ENCODE data around the gene VSIG8.

The VSIG8 gene

GRCh38 chr1:159853417-159854115, 8.9 kb downstream of the VSIG8 start:
- no peak for DNase-seq (ENCODE audit: low read depth)
- TF ChIP-seq CTCF (IDR thresholded peaks at IDR 0.05; ENCODE audit: control insufficient read depth, extremely low read depth, insufficient read depth): no peak
- H3K4me3 ChIP-seq (ENCODE audit: low read depth, low read length): no peak overlapping the region

GRCh38 chr1:159851407-159851806, 11.1 kb downstream of the VSIG8 start:
- H3K4me3 ChIP-seq (ENCODE audit: low read depth, low read length): no peak overlapping the region
- no peak for TF ChIP-seq CTCF (IDR thresholded peaks at IDR 0.05; ENCODE audit: control insufficient read depth, extremely low read depth, insufficient read depth)
- no peak for DNase-seq (ENCODE audit: low read depth)

DNA sequence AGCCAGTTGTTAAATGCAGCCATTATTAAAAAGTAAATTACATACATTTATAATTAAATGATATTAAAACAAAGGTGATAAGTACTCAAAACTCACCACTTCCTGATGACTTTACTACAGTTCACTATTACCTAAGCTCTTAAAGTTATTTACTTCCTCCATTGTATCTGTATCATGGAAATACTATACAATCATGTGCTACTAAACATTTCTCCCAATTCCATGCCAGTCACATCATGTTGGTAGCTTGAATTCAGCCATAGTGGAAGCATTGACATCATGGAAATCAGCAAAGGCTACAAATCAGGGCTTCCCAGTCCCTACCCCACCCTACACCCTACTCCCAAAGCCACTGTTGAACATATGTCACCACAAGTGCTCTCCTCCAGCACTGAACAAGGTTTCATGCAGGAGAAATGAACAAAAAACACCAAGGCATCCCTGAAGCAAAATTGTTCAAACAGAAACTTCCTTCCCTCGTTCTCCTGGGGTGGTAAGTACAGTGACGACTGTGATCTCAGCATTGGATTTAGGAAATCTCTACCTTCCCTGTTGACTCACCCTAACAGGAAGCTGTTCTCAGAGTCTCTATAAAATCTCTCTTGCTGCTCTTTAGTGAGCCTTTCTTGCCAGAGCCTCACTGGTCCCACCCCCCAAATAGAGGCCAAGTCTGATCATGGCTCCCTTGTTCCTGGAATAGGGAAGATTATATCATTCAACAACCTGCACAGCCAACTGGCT, 12.7 kb downstream of the VSIG8 start:
- peak; percentile 33 for DNase-seq (ENCODE audit: low read depth)
- TF ChIP-seq CTCF (IDR thresholded peaks at IDR 0.05; ENCODE audit: control insufficient read depth, extremely low read depth, insufficient read depth): no peak
- no peak overlapping the region for H3K4me3 ChIP-seq (ENCODE audit: low read depth, low read length)

GRCh38 chr1:159848326-159848725, 14.1 kb downstream of the VSIG8 start:
- no peak for TF ChIP-seq CTCF (IDR thresholded peaks at IDR 0.05; ENCODE audit: control insufficient read depth, extremely low read depth, insufficient read depth)
- no peak for DNase-seq (ENCODE audit: low read depth)
- H3K4me3 ChIP-seq (ENCODE audit: low read depth, low read length): no peak overlapping the region

DNA sequence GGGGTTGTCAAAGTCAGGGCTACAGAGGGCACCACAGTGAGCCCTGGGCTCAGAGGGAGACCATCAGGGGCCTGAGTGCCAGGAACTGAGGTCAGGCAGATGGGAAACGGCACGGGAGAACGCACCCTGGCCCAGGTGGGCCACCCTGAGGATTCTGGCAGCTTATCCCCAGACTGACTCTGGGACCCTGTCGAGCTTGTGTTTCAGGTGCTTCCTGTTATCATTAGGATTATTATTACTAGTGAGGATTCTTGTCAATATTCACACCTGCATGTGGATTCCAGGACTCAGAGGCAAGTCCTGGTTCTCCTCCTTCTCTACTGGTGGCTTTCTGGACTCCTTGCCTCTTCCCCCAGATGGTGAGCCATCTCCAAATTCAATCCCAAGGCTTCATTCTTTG, 15.2 kb downstream of the VSIG8 start:
- TF ChIP-seq CTCF (IDR thresholded peaks at IDR 0.05; ENCODE audit: control insufficient read depth, extremely low read depth, insufficient read depth): no peak
- DNase-seq (ENCODE audit: low read depth): no peak
- no peak overlapping the region for H3K4me3 ChIP-seq (ENCODE audit: low read depth, low read length)

DNA sequence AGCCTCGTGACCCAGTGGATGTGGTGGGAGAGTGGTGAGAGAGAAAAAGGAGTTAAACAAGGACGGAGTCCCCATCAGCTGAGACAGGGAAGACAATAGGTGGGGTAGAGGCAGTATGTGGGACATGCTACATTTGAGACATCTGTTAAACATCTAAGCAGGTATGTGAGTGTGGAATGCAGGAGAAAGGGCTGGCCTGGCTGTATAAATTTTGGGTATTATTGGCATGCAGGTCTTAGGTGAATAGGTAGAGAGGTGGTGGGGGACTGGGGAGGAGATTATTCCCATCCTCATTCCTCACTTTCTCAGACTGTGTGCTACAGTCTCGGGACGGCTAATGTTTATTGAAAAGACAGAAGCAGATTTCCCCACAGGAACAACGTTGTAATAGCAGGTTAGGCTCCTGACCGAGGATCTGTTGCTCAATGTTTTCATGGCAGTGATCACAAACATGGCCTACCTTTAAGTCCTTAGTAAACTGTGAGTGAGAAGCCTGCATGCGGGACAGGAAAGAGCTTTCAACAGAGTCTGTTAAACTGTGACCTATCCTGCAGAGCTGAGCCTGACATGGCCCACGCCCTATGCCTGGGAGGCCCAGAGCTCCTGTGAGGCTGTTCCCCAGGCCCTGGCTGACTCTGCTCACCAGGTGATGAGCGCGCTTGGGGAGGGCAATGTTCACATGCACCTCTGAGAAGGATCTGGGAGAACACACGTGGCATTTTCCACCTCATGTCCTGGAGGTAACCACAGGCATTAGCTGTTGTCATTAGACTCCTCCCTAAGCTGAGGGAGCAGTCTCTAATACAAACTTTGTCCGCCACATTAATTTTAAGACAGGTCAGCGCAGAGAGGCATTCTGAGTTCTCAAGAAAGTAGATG, 16.5 kb downstream of the VSIG8 start:
- no peak overlapping the region for H3K4me3 ChIP-seq (ENCODE audit: low read depth, low read length)
- DNase-seq (ENCODE audit: low read depth): no peak
- no peak for TF ChIP-seq CTCF (IDR thresholded peaks at IDR 0.05; ENCODE audit: control insufficient read depth, extremely low read depth, insufficient read depth)

Measured in LNCaP clone FGC (cell line).